Prostate gland (tissue), 2 donors: ENCODE measurements around the gene CAMSAP1.

ENCODE experiments used
- CTCF ChIP-seq, 4 experiments: fragments of 200-600 bp in 2 of 4; fragments of 450-650 bp in 2 of 4; sonication (generic) in 2 of 4; IDR thresholded peaks; 1 replicate in 3 of 4; 2 replicates in 1 of 4; pipeline ENCODE4 v1.5.1; 2016 to 2019; ENCODE audit warnings: antibody characterized with exemption in 4 of 4, mild to moderate bottlenecking in 2 of 4, moderate library complexity in 2 of 4
- POLR2A ChIP-seq: fragments of 450-650 bp; IDR thresholded peaks from one replicate; pipeline ENCODE4 v1.6.1; 2016; ENCODE audit warnings: antibody characterized with exemption, mild to moderate bottlenecking

GRCh38 chr9:135851748-135852147, 55.6 kb downstream of the CAMSAP1 start:
- TF ChIP-seq CTCF (IDR thresholded peaks at IDR 0.05) (no peak), POLR2A (no peak)
